ENCODE measurements around the gene AMBP.

DNA sequence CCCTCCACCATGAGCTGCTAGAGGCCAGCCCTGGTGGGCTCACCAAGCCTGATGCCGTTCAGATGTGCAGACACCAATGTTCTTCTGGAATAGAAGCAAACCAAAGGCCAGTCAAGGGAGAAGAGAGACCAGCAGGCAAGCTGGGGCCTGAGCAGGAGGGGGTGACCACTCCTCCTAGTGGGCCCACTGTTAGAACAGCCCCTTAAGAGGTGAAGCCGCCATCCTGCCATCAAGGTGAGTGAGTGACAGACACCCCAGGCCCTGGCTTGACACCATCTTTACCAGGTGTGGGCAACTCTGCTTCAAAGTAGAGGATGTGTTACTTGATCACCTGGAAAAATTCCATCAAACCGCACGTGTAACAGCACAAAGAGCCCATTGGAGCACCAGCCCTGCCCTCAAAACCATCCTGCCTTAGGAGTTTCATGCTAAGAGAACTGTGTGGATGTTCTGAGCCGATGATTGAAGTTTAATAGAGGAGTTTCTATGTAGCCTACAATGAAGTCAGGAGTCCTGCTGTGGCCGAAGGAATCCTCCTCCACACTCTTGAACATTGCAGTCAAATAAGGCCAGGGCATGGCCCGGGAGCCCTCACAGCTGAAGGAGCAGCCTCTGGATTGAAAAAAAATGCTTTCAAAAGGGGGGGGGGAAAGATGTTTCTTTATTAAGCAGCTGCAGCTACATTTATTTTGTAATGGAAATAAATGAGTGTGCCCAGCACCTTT is 20.8 kb downstream of the AMBP start:
- TF ChIP-seq, protein P1, sequence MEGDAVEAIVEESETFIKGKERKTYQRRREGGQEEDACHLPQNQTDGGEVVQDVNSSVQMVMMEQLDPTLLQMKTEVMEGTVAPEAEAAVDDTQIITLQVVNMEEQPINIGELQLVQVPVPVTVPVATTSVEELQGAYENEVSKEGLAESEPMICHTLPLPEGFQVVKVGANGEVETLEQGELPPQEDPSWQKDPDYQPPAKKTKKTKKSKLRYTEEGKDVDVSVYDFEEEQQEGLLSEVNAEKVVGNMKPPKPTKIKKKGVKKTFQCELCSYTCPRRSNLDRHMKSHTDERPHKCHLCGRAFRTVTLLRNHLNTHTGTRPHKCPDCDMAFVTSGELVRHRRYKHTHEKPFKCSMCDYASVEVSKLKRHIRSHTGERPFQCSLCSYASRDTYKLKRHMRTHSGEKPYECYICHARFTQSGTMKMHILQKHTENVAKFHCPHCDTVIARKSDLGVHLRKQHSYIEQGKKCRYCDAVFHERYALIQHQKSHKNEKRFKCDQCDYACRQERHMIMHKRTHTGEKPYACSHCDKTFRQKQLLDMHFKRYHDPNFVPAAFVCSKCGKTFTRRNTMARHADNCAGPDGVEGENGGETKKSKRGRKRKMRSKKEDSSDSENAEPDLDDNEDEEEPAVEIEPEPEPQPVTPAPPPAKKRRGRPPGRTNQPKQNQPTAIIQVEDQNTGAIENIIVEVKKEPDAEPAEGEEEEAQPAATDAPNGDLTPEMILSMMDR (tag by site-specific recombination; IDR thresholded peaks at IDR 0.05) = no peak
- TF ChIP-seq ZNF121 (tag by site-specific recombination; IDR thresholded peaks at IDR 0.05) = no peak
- no peak for TF ChIP-seq TCF7L2 (IDR thresholded peaks at IDR 0.05; ENCODE audit: borderline replicate concordance, low read depth, low read length)
- no peak for TF ChIP-seq TRIM28 (IDR thresholded peaks at IDR 0.05; ENCODE audit: borderline replicate concordance, low read length)
- no peak for TF ChIP-seq GLIS1 (tag by site-specific recombination; IDR thresholded peaks at IDR 0.05)
- no peak for TF ChIP-seq ZNF558 (tag by site-specific recombination; IDR thresholded peaks at IDR 0.05)
- TF ChIP-seq, protein P2, sequence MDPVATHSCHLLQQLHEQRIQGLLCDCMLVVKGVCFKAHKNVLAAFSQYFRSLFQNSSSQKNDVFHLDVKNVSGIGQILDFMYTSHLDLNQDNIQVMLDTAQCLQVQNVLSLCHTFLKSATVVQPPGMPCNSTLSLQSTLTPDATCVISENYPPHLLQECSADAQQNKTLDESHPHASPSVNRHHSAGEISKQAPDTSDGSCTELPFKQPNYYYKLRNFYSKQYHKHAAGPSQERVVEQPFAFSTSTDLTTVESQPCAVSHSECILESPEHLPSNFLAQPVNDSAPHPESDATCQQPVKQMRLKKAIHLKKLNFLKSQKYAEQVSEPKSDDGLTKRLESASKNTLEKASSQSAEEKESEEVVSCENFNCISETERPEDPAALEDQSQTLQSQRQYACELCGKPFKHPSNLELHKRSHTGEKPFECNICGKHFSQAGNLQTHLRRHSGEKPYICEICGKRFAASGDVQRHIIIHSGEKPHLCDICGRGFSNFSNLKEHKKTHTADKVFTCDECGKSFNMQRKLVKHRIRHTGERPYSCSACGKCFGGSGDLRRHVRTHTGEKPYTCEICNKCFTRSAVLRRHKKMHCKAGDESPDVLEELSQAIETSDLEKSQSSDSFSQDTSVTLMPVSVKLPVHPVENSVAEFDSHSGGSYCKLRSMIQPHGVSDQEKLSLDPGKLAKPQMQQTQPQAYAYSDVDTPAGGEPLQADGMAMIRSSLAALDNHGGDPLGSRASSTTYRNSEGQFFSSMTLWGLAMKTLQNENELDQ (tag by site-specific recombination; IDR thresholded peaks at IDR 0.05; ENCODE audit: low read depth) = no peak
- TF ChIP-seq, protein P3, sequence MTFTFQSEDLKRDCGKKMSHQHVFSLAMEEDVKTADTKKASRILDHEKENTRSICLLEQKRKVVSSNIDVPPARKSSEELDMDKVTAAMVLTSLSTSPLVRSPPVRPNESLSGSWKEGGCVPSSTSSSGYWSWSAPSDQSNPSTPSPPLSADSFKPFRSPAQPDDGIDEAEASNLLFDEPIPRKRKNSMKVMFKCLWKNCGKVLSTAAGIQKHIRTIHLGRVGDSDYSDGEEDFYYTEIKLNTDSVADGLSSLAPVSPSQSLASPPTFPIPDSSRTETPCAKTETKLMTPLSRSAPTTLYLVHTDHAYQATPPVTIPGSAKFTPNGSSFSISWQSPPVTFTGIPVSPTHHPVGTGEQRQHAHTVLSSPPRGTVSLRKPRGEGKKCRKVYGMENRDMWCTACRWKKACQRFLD (tag by site-specific recombination; IDR thresholded peaks at IDR 0.05) = no peak
- no peak for TF ChIP-seq ZNF521 (tag by site-specific recombination; IDR thresholded peaks at IDR 0.05)
